NOMO-1 (cell line): ENCODE measurements around the gene FAAP100.

Experiments used
- DNase-seq, 2 experiments: peaks; one replicate each; lab custom pipeline; 2025; ENCODE audit not compliant: unreplicated experiment in 2 of 2; lab: John Stamatoyannopoulos, UW

Gene FAAP100

GRCh38 chr17:81577278-81578000 lies 25.3 kb upstream of the FAAP100 start:
- DNase-seq = peak; percentile 66 to 90

DNA sequence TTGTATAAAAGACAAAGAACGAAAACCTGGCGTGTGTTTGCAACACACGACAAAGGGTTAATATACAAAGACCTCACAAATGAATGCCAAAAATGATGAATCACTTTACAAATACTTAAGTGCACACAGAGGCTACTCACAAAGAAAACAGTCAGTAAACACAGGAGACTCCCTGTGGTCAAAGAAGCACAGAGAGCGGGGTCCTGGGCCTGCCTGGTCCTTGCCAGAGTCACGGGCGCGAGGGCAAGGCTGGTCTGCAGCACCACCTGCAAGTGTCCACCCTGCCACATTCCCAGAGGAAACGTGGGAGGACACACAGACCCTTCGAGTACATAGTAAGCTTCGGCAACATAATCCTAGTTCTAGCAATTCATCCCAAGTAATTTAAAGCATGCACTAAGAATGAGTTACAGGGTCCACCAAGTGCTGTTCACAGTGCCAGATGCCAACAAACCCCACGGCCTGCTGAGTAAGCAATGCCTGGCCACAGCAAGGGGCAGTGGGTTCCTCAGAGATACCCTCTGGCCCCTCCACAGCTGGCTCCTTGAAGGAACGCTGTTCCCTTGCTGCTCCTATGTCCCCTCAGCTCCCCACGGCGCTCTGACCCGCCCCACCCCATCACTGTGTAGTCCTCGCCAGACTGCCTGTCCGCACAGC lies 24.6 kb upstream of the FAAP100 start:
- DNase-seq = no peak

GRCh38 chr17:81575836-81576235 lies 23.7 kb upstream of the FAAP100 start:
- DNase-seq = no peak

GRCh38 chr17:81574643-81574956 lies 22.4 kb upstream of the FAAP100 start:
- no peak for DNase-seq

- DNase-seq = no peak
Measured at GRCh38 chr17:81573794-81574642, 21.9 kb upstream of the FAAP100 start.

DNA sequence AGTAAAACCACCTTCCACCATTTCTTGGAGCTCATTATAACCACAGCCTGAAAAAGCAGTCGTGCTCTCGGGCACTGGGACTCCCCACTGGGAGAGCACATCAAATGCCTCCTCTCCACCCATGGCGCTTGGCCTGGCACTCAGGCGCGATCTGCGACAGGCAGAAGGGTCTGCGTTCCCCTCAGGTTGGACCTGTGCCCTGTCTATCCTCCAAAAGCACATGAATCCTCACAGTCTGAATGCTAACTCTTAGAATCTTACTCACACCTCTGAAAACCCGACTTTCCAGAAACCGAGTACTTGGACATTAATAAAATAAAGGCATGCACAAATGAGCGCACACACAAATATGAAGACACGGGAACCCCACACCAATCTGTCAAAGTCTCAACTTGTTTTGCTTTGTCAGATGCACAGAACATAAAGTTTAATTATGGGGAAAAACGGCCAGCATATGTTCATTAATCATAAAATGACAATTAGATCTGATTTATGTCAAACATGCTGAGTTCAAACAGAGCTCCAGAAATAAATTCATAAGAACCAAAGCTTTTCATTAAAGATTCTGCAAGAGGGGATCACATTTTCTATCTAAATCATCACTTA lies 20.5 kb upstream of the FAAP100 start:
- DNase-seq = no peak

- DNase-seq = no peak
Measured at GRCh38 chr17:81570964-81571363, 18.8 kb upstream of the FAAP100 start.

DNA sequence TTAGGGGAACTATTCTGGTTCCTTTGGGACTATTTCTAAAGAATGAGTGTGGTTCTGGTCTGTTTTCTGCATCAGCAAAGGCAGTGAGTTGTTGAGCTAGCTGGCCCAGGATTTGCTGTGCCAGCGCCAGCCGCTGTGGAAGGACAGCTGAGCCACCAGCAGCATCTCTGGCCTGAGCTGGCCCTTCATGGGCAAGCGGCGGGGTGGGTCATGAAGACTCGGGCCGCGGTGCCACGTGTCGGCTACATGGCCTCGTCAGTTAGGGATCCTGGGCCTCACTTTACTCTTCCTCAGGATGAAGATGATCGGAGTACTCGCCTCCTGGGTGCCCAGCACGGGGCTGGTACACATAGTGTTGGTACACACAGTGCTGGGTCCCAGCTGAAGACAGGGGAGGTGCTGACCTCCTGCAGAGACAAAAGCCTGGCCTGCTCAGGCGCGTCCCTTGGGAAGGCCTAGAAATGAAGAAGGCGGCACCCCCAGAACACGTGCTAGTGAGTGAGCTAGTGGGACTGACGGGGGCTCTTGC lies 17.9 kb upstream of the FAAP100 start:
- no peak for DNase-seq

DNA sequence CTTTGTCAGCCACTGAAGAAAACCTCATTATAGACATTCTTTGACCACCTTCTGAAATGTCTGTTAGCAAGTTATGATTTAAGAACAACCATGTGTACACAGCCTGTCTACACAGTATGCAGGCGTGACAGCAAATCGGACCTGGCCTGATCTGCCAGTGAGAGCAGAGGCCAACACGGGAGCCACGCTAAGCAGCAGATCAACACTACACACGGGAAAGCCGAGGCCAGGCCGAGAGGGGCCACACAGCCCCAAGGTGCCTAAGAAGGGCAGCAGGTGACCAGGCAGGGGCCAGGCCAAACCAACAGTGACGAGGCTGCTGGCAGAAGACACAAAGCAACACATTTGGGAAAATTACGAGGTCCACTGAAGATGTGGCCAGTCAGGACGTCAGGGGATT lies 16.3 kb upstream of the FAAP100 start:
- no peak for DNase-seq

- DNase-seq = no peak
Measured at GRCh38 chr17:81567191-81567590, 15.0 kb upstream of the FAAP100 start.

DNA sequence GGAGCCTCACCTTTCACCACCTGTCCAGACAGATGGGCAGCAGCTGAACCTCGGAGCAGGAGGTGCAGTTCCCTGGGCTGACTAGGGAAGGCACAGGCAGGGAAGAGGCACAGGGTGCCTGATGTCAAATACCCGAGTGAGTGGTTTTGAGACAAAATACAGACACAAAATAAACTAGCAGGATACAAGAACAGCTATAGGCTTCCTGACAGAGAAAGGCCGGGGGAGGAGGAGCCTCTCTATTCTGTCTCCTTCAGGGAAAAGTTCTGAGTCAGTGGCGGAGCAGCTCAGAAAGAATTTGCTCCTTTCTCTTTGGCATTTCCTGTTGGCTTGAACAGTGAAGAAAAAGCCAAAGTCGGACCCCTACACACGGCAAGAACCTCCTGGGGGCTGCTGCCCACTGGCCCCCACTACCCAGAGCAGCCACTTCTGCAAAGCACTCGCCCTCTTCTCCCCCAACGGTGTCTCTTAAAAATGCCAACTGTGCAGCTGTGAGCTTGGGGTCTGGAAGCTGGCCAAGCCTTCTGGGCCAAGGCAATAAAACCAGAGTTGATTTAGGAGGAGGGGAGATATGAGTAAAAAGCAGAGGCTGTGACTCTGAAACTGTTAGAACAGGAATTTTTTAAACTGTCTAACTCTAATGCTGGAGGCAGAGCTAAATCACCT lies 14.4 kb upstream of the FAAP100 start:
- DNase-seq = peak; percentile 55 to 62

- DNase-seq = no peak
Measured at GRCh38 chr17:81565231-81565630, 13.1 kb upstream of the FAAP100 start.

DNA sequence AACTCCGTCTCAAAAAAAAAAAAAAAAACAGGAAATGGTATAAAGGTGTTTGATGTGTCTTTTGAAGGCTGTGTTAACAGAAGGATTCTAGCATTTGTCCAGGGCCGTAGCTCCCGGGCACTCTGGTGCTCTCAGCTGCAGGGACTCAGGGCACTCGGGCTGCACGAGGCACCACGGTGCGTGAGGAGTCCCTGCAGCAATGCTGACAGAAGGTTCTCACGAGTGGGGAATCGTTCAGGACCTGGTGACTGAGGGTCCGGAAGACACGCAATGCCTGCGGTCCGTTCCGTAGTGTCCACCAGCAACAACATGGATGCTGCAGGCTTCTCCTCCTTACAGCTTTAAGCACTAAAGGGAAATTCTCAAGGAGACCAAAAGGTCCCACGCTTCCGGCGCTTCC lies 12.6 kb upstream of the FAAP100 start:
- no peak for DNase-seq

GRCh38 chr17:81563861-81564586 lies 11.9 kb upstream of the FAAP100 start:
- peak; percentile 74 to 76 for DNase-seq

DNA sequence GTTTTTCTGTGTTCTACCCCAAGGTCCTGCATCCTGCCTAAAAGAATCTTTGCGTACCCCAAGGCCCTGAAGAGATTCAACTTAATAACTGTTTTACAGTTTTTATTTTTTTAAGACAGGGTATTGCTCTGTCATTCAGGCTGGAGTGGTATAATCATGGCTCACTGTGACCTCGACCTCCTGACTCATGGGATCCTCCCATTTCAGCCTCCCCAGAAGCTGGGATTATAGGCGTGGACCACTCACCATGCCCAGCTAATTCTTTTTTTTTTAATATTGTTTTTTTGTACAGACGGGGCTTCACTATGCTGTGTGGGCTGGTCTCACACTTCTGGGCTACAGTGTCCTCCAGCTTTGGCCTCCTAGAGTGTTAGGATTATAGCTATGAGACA lies 9.3 kb upstream of the FAAP100 start:
- no peak for DNase-seq

GRCh38 chr17:81558941-81559806 lies 7.0 kb upstream of the FAAP100 start:
- peak; percentile 22 to 34 for DNase-seq

GRCh38 chr17:81558115-81558468 lies 5.9 kb upstream of the FAAP100 start:
- DNase-seq = no peak

GRCh38 chr17:81557276-81558114 lies 5.3 kb upstream of the FAAP100 start:
- no peak for DNase-seq
